GM18519 (cell line): ENCODE data around the gene HSPA1A.
"Not testable (repeated sequence)": the region's sequence is repeated elsewhere in the genome, so short reads cannot be mapped to it uniquely, and the experiment has no call there.

ENCODE experiments used
- ATAC-seq: cut with Tn5 transposase; IDR thresholded peaks from one replicate; pipeline ENCODE4 v1.9.1; 2021; ENCODE audit warnings: mild to moderate bottlenecking, moderate library complexity; ENCODE audit not compliant: unreplicated experiment, low FRiP score

The HSPA1A gene

GRCh38 chr6:31861150-31861549 is 45.8 kb downstream of the HSPA1A start:
- ATAC-seq: no peak

DNA sequence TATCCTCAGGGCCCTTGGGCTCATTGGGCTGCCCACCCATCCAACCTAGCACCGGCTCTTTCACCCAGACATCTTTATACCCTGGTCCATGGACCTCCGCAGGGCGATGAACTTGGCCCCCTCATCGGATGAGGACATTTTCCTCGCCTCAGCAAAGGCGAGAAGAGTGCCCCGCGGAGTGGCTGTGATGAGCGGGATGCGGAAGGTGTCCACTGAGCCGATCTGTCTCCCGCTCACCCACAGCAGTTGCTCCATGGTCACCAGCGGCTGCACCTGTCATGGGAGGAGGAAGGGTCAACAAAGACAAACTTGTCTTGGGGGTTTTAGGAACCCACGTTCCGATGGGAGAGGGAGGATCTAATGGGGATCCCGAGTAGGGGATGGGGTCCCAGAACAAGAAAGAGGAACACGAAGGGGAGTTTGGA is 46.6 kb downstream of the HSPA1A start:
- no peak for ATAC-seq

- peak; percentile 83 for ATAC-seq
These were observed 47.2 kb downstream of the HSPA1A start, which contains the start of gene NEU1 for GRCh38 chr6:31862344-31863235. Gene NEU1, minus strand, starts transcription at chr6:31862821. Its CDS starts 45 bp downstream, at chr6:31862776.

DNA sequence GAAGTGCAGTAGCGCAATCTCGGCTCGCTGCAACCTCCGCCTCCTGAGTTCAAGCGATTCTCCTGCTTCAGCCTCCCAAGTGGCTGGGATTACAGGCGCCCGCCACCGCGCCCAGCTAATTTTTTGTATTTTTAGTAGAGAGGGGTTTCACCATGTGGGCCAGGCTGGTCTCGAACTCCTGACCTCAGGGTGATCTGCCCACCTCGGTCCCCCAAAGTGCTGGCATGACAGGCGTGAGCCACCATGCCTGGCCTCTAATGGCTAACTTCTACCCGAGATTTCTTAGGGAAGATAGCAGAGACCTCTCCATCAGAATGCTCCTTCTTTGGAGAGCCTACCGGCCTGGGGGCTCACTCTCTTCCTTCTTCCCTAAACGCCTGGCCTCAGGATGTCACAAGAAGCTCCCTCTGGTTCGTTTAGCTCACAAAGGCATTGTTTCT is 48.8 kb downstream of the HSPA1A start:
- not testable (repeated sequence) for ATAC-seq

- ATAC-seq: no peak
These were observed 49.5 kb downstream of the HSPA1A start for GRCh38 chr6:31864818-31865204.

DNA sequence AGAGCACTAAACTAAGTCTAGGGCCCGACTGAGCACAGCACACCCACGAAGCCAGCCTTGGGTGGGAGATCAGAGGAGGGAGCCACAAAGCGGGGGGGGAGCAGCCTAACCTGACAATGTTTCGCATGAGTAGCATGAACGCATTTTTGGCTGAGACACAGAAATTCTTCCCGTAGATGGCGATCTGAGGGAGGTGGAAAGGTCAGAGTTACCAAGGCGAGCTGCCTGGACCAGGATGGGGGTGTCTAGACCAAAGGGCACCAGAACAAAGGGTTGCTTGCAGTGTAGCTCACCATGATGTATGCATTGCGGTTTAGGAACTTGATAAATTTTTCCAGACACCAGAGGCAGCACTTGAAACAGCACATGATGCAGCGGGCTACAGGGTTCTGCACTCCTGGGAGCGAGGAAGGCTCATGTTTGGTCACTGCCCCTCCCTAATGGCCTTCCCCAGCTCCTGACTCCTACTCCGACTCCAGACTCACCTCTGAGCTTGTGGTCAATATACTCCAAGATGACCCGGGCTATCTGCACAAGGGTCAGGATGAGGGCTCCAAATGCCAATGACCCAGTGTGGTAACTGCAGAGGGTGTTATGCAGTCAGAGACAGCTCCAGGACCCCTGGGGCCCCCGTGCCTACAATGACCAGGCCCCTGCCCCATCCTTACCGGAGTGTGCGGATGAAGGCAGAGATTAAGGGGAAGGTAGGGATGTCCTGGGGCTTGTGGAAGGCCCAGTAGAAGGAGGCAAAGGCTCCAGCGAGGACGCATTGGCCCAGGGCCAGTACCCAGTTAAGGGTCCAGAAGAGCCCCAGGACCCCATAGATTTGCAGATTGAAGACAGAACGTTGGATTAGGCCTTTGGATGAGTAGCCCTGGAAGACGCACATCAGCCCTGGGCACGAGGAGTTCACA is 50.1 kb downstream of the HSPA1A start:
- ATAC-seq: no peak
